ENCODE results near the gene MARK2.
A peak's percentile ranks its signal among the peaks of the same experiment; 100 is the strongest.

The MARK2 gene

GRCh38 chr11:63831326-63831725, 7.6 kb upstream of the MARK2 start:
- DNase-seq: no peak

DNA sequence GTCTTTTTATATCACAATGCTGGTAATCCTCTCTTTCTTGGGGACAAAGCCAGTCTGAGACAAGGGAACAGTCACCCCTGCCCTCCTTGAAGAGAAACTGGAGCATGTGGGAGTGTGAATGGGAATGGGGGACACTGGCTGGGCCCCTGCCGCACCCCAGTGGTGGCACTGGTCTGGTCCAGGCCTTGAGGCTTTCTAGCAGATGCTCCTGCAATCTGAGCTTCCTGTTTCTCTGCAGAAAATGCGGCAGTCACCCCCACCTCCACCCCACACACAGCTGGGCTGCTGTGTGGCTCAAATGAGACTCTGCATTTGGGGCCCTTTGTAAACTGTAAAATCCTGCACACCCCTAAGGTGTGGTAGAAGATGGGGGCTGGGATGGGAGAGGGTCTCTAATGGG, 6.6 kb upstream of the MARK2 start:
- DNase-seq: no peak

DNA sequence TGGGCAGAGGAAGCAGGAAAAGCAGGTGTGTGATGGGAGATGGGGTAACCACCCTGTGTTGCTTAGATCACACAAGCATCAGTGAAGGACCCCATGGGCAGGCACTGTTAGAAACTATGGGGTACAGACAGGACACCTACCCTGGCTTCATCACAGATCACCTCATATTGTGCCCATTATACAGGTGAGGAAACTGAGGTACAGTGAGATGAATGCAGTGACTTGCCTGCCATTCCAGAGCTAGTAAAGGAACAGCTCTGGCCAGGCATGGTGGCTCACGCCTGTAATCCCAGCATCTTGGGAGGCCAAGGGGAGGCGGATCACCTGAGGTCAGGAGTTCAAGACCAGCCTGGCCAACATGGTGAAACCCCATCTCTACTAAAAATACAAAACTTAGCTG, 5.9 kb upstream of the MARK2 start:
- no peak for DNase-seq

DNA sequence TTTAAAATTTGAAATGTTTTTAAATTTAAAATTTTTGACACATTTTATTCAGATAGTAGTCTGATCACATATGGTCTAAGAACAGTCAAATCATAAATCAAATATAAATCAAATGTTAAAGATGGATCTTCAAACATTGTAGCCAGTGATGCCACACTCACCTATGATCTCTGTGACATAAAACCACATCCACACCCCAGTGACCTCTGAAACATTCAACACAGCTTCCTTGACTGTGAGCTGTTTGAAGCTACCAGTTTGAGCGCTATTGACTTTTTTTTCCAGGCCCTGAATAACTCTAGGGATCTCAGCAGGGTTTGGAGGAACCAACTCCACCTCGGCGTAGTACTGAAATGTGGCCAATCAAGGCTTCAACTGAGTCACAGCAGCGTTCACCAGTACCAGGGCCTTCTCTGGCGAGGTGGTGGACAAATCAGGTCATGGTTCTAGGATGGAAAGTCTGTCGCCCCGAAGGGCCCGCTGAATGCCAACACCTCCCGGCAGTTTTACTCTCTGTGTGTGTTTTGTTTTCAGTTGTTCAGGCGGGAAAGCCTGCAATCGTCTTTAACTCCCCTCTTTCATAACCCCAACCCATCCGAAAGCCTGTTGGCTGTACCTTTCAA, 4.3 kb upstream of the MARK2 start:
- DNase-seq: no peak

- DNase-seq: no peak
These were observed 3.8 kb upstream of the MARK2 start for GRCh38 chr11:63835158-63835545.

DNA sequence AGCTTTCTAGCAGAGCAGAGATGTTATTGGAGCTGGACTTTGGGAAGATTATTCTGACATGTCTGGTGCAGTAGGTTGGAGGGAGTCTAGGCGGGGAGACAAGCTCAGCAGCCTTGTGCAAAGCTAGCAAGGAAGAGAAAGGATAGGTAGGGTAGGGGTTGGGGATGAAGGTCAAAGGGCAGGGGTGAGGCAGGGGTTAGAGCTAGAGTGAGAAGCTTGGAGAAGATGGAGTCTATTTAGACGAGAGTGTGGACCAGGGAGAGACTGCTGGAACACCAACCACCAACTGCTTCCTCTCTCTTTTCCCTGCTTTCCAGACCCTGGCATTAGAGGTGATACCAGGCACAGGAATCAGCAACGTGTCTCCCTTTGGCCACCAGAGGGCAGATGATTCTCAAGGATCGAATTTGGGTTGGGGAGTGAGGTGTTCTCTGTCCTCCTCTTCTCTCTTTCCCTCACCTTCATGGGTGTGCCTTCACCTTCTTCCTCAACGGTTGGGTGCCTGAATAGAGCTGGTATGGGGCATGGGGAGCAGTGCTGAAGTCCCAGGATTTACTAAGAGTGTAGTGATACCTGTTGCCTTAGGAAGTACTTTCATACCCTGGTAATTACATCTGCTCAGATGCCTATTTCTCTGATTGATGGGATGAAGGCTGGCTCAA, 1.8 kb upstream of the MARK2 start:
- DNase-seq: peak; percentile 84

DNA sequence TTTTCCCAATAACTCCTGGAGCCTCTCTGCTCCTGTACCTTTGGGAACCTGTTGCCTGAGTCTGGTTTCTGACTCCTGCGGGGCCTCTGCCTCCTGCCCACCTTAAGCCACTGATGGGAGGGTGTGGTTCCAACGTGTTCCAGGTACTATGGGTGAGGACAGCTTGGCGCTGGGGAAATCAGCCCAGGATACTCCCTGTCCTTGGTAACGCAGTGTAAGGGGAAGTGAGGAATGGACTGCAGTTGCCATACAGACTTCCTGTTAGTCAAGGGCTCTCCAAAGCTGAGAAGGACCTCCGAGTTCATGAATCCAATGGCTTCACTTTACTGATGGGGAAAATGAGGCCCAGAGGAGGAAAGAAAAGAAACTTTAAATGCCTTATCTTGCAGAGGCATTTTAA, 1.2 kb upstream of the MARK2 start:
- peak; percentile 76 for DNase-seq

- no peak for DNase-seq
These were observed 696 bp upstream of the MARK2 start for GRCh38 chr11:63838150-63838677.

DNA sequence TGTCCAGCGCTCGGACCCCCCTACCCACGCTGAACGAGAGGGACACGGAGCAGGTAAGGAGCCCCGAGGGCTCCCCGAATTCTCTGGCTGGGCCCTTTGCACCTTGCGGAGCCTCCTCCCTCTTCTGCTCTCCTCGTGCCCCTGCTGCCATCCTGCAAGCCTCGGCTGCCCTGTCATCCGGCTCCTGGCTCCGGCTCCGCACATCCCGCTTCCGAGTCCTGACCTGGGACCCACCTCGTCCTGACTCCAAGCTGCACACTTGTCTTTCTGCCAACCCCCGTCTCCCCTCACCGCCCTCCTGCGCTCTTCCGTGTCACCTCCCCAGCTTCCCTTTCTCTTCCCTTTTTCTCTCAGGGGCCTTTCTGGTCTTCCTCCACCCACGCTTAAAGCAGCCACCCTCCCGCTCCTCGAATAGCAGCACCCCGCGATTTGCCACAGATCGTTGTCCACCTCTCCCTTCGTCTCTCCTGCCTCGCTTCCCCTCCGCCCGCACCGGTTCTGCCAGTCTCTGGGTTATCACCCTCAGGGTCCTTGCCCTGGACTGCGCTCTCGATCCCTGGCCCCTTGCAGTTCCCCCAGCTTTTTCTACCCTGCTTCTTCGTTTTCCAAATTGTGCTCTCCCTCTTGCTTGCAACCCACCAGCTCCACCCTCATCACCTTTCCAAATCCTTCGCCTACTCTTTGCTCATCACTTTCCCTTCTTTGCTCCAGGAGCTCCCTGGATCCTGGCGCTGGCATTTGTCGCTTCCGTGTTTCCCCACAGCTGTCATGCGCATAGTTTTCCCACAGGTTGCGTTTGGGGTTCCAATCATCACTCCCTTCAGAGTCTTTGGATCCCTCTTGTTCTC, 822 bp downstream of the MARK2 start:
- DNase-seq: peak; percentile 61

DNA sequence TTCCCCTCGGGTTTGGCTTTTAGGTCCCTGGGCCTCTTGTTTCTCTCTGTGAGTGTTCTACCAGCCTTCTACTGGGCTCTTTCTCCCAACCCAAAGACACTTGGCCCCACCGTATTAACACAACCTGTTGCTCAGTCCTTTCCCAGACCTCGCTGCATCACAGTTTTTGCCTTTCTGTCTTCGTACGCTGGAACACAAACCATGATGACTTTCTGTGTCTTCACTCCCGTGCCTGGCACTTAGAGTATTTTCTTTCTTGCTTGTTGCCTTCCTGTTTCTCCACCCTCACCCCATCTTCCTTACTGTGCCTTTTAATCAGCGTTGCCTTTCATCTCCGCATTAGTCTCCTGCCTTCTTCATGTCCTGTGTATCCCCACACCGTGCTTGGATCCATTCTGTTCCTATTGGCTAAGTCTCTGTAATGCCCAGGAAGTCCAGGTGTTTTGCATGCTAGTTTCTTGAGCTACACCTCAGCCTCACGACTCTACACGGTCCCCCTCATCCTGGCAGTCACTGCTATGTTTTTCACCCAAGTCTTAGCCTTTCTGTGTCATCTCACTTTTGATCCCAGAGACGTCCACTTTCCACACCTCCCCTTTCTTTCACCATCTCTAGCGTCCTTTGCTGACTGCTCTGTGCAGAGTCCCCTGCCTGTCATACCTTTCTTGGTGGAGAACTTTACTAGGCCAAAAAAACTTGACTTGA, 1.6 kb downstream of the MARK2 start:
- no peak for DNase-seq

DNA sequence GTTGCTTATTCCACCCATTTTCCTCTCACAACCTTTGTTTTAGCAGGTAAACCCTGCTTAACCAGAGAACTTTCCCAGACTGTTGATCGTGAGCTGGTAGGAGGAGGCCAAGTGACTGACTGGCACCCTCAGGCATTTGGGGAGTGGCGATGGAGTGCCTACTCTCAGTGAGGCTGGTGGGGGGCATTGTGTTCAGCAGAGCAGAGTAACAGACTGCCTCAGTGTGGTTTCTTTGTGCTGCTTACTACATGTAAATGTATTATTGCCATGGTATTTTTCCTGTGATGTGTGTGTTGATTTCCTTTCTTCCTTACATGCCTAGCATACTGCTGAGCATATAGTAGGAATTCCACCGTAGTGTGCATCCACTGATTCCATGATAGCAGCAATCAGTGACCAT, 2.6 kb downstream of the MARK2 start:
- no peak for DNase-seq

DNA sequence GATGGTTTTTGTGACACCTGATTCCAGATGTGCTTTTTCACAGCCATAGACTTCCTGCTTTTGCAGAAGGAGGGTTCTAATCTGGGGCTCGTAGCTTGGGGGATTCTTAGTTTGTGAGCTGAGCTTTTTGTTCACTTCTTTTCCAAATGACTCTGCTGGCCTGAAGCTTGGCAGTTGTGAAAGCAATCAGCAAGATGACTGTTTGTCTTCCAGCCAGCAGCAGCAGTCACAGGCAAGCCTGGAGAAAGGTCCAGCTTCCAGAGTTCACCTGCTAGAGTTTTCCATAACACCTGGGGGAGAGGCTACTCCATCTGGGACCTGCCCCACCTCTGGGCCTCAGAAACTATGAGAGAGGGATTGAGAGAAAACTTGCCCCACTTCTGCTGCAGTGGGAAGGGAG, 4.1 kb downstream of the MARK2 start:
- DNase-seq: no peak

- no peak for DNase-seq
These were observed 5.9 kb downstream of the MARK2 start for GRCh38 chr11:63844836-63845235.

GRCh38 chr11:63845303-63845702, 6.4 kb downstream of the MARK2 start:
- peak; percentile 91 for DNase-seq

DNA sequence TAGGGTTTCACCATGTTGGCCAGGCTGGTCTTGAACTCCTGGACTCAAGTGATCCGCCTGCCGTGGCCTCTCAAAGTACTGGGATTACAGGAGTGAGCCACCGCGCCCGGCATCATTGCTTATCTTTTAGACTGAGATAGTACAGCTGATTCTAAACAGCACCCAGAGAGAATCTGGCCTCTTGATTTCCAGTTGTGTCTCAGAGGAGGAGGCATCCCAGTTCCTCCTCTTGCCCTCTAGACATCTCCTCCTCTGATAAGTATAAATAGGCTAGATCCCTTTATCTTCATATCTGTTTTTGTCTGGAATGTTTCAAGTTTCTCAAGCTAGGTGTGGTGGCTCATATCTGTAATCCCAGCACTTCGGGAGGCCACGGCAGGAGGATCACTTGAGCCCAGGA, 7.0 kb downstream of the MARK2 start:
- DNase-seq: no peak

GRCh38 chr11:63846897-63847296, 8.0 kb downstream of the MARK2 start:
- DNase-seq: no peak

DNA sequence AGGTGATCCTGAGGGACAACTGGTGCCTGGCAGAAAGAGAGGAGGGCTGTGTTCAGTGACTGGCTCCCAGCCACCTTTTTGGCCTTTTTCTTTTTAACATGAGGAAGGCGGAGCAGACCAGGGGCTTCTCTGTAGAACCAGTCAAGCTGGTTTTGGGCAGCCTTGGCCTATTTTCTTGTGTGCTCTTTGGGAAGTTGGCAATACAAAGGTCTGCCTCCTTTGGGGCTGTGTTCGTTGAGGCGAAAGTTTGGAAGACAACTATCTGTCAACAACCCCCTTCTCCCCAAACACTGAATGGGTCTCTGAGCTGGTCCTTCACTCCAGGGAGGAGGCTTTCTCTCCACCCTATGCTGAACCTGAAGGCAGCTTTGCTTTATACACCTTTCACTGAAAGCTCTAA, 8.5 kb downstream of the MARK2 start:
- no peak for DNase-seq

DNA sequence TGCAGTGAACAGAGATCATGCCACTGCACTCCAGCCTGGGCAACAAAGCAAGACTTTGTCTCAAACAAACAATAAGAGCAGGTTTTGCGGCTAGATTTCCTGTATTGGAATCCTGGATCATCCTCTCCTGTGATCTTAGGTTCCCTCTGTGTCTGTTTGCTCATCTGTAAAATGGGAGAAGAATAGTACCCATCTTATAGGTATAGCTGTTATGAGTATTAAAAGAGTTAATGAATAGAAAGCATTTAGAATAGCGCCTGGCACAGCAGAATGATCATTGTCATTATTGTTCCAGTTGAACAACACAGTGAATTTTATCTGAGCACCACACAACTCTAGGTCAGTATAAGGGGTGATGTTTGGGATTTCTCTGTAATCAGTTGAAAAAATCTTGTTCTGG, 10.8 kb downstream of the MARK2 start:
- DNase-seq: no peak

DNA sequence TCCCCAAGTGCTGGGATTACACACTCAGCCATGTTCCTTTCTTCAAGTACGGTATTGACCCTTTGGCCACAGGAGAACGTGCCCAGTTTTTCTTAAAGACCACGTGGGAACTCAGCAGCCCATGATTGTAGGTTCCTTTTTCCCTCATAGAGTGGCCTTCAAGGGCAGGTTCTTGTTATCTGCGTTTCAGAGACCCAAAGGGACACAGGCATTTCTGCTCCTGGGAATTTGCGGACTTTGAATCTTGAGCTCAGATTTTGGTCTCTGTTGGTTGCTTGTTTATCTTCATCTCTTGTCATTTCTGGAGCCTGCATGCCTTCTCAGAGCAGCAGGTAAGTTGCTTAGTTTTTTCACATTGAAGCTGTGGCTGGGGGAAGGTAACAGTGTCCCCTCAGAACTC, 12.0 kb downstream of the MARK2 start:
- no peak for DNase-seq

DNA sequence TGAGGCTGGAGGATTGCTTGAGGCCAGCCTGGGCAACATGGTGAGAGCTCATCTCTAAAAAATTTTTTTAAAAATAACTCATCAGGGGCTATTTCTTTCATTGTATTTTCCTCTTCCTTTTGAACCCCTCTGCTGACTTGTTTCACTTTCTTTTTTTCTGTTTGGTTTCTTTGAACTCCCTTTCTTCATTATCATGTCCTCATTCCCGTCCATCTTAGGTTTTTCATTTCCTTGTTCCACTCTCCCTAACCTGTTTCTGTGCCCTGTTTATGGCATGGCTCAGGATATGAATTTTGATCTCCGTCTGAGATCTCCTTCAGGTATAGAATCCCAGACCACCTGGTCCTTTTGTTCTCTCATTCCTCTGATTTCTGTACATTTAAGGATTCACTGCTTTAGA, 12.5 kb downstream of the MARK2 start:
- peak; percentile 43 for DNase-seq

DNA sequence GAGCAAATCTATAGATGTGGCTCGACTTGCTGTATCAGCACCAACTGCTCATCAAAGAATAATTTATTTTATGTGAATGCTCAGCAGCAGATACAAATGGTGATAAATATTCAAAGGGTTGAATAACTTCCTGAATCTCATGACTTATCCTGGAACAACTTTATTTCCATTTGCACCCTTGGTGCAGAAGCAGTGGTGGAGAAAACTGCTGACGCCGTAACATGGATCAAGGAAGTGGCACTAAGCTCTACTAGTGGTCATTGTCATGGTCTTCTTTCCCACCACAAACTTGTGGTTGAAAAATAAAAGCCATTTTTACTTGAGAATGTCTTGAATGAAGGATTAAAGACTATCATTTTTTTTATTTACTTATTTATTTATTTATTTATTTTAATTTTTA, 14.6 kb downstream of the MARK2 start:
- peak; percentile 53 for DNase-seq

DNA sequence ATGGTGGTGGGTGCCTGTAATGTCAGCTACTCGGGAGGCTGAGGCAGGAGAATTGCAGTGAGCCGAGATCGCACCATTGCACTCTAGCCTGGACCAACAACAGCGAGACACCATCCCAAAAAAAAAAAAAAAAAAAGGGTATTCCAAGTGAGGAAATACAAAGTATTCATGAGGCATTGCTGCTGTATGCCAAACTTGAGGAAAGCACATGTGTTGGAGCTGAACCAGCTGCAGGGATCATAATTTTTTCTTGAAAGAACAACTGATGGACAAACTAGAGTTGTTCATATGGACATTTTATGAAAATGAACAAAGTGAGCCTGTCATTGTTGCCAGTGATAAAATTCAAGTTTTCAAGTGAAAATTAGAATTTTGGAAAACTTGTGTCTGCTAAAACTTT, 15.8 kb downstream of the MARK2 start:
- DNase-seq: no peak

DNA sequence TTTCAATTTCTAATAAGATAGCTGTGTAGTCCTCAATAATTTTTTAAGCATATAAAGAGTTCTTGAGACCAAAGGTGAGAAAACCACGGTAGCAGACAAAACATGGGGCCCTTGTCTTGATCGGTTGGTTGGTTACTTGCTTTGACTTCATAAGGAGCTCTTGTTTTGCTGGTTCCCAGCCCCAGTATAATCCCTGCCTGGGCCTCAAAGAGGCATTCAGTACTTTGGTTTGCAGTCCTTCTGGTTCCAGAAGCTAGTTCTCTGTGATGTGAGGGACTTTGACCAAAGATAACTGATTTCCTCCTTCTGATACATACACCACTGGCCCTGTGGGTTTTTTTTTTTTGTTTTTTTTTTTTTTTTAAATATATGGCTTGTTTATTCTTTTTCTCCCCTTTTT, 17.1 kb downstream of the MARK2 start:
- DNase-seq: no peak
